NK-92 (cell line): ENCODE data around the gene AEBP2.

Experiments
- DNase-seq: peaks from one replicate; lab custom pipeline; 2025; ENCODE audit not compliant: unreplicated experiment; lab: John Stamatoyannopoulos, UW

The AEBP2 gene

GRCh38 chr12:19499030-19499429 is 59.7 kb downstream of the AEBP2 start:
- no peak for DNase-seq

DNA sequence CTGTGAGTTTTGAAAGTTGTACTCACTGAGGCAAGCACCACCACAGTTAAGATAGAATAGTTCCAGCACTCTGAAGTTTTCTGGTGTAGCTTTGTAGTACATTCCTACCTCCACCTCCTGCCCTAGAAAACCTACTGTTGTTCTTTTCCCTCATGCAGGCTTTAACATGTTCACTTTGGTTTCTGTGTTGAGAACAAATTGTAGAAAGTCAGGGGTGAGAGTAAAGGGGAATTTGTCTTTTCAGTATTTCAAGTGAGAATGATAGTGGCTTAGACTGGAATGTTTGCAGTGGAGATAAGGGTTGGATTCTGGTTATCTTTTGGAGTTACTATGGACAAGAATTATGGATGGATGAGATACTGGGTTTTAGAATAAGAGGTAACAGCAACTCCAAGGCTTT is 67.2 kb downstream of the AEBP2 start:
- DNase-seq: no peak

DNA sequence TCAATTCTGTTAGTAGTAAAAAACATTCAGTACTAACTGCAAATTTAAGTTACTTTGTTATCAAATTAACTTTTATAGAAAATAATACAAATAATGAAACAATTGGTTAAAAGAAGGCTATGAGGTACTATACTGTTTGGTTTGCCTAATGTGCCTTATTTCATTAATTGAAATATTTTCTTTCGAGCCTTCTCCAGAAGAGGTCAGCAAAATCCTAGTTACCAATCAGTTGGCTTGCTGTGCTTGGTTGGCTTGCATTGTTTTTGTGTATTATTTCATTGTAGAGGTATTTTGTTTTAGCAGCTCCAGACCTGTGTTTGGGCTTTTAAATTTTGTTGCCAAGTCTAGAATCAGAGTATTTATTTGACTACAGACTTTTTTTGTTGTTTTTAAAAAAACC is 68.5 kb downstream of the AEBP2 start:
- no peak for DNase-seq

DNA sequence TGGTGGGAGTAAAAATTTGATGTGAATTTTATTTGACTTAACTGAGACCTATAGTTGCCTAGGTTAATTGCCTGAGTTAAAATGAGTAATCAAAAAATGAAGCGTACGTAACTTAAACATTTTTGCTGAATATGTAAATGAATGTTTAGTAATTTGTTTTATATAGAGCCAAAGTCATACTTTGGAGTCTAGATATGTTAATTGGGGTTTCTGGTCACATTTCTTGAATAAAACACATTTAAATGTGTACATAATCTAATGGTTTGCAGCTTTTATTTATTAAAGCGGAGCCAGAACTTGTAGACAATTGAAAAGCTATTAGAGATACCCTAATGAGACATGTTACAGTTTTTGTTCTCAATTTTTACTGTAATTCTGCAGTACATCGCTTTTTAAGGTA is 71.2 kb downstream of the AEBP2 start:
- no peak for DNase-seq

GRCh38 chr12:19515179-19515578 is 75.9 kb downstream of the AEBP2 start:
- DNase-seq: no peak

GRCh38 chr12:19517583-19517982 is 78.3 kb downstream of the AEBP2 start:
- no peak for DNase-seq

DNA sequence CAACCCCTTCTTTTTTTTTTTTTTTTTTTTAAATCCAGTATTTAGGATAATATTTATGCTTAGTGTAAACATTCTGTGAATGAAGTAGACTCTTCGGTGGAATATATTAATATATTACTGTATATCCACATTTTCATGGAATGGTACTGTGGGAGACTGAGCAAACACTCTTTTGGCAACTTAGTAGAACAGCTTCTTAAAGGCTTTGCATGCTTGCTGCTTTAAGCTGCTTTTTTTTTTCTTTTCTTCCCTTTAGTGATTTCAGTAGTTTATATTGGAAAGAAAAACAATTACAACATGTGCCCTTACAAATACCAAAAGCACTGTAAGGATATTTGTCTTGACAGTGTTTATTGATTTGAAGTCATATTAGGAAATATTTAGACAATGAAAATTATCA is 78.9 kb downstream of the AEBP2 start:
- no peak for DNase-seq

DNA sequence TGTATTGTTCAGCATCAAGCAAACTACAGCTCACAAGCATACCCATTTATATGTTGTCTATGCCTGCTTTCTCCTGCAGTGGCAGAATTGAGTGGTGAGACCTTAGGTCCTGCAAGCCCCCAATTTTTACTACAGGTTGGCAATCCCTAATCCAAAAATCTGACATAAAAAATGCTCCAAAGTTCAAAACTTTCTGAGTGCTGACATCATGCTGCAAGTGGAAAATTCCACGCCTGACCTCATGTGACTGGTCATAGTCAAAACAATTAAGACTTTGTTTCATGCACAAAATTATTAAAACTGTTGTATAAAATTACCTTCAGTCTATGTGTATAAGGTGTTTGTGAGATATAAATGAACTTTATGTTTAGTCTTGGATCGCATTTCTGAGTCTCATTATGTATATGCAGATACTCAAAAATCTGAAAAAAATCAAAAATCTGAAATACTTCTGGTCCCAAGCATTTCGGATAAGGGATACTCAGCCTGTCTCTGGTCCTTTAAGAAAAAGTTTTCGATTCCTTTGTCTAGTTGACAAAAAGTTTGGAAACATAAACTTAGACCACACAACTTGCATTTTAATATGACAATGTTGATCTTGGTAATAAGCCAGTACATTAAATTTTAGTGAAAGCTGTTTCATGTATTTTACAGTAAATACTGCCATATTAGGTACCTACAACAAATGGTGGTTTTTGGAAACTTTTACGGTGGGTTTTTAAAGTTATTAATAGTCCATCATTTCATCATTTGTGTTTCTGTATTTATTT is 81.5 kb downstream of the AEBP2 start:
- DNase-seq: no peak

DNA sequence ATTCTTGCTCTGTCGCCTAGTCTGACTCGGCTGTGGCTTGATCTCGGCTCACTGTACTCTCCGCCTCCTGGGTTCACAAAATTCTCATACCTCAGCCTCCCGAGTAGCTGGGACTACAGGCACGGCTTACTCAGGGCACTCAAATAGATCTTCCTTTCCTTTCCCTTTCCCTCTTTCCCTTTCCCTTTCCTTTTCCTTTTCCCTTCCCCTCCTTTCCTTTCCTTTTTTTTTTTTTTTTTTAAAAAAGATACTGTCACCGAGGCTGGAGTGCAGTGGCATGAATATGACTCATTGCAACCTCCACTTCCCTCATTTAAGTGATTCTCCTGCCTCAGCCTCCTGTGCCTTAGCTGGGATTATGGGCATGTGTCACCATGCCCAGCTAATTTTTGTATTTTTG is 86.0 kb downstream of the AEBP2 start:
- no peak for DNase-seq

DNA sequence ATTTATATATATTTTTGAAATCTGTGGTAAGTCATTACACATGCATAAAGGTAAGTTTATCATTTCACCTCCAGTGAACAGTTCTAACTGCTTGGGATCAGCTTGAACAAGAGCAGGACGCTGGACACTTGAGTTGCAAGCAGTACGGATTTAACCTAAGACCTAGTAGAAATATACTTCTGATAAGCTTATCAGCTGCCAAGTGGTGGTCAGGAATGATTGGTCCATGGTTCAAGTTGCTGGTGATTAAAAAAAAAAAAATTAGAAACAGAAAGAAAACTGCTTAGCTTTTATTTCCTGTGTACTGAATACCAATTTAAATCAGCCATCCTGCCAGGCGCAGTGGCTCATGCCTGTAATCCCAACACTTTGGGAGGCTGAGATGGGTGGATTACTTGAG is 88.6 kb downstream of the AEBP2 start:
- no peak for DNase-seq

- DNase-seq: no peak
Observed at GRCh38 chr12:19528750-19529149, 89.5 kb downstream of the AEBP2 start.

GRCh38 chr12:19529951-19530636 is 90.8 kb downstream of the AEBP2 start:
- DNase-seq: no peak

DNA sequence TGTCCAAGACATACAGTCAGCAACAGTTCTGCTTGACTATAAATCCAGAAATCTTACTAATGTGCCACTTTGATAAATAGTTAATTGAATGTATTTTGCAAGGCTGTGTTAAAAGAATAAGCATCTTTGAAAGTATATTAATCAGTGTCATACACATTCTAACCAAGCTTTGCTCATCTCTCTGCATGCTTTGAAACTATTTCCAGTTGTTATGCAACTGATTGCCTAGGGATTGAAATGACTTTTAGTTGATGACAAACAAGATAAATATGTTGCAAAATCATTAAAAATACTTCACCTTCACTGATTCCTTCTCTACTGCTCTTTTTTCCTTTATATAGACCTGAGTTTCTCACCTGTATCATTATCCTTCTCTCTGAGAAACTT is 91.3 kb downstream of the AEBP2 start:
- DNase-seq: no peak

GRCh38 chr12:19533567-19533966 is 94.3 kb downstream of the AEBP2 start:
- no peak for DNase-seq

GRCh38 chr12:19539071-19539470 is 99.8 kb downstream of the AEBP2 start:
- no peak for DNase-seq

GRCh38 chr12:19539836-19540235 is 100.5 kb downstream of the AEBP2 start:
- no peak for DNase-seq

DNA sequence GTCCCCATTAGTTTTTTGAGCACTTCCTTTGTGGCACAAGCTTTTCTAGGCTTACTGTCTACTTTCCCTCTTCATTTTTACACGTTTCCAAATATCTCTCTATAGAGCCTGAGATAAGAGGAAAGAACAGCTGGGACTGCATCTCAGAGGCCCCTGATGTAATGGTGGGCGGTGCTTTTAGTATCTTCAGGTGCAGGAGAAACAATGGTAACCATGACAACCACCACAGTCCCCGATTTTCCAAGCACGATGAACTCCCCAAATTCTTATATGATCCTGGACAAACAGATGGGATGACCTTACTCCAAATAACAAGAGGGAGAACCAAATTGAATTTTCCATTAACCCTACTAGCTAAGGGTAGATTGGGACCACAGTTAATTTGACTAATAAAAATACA is 103.3 kb downstream of the AEBP2 start:
- DNase-seq: no peak

DNA sequence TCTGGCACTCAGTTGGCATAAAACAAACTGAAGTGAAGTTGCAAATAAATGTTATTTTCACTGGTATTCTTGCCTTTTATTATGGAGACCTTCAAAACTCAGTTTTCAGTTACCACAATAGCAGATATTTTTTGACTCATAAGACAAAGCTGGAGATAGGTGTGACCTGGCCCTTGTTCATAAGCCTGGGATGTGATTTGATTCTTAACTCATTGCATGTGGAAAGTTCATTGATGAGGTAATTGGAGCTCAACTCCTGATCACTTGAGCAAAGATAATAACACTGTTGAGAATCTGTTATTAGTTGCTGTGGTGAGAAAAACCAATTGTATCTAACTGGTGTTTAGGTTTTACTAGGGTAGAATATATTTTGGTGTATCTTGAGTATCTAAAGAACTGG is 105.1 kb downstream of the AEBP2 start:
- no peak for DNase-seq

- no peak for DNase-seq
Observed at GRCh38 chr12:19545301-19545700, 106.0 kb downstream of the AEBP2 start.

- no peak for DNase-seq
Observed at GRCh38 chr12:19546027-19546426, 106.7 kb downstream of the AEBP2 start.

- DNase-seq: no peak
Observed at GRCh38 chr12:19546611-19547162, 107.4 kb downstream of the AEBP2 start.

GRCh38 chr12:19547271-19547671 is 108.0 kb downstream of the AEBP2 start:
- no peak for DNase-seq
